ENCODE results near the gene ARL5C. TPM values are rescaled to one million over a fixed set of nuclear protein-coding genes. Genes with fewer than 3 reads are reported as not detected.

Gene ARL5C
- total RNA-seq, 1 donor from 2014 or later: not detected

DNA sequence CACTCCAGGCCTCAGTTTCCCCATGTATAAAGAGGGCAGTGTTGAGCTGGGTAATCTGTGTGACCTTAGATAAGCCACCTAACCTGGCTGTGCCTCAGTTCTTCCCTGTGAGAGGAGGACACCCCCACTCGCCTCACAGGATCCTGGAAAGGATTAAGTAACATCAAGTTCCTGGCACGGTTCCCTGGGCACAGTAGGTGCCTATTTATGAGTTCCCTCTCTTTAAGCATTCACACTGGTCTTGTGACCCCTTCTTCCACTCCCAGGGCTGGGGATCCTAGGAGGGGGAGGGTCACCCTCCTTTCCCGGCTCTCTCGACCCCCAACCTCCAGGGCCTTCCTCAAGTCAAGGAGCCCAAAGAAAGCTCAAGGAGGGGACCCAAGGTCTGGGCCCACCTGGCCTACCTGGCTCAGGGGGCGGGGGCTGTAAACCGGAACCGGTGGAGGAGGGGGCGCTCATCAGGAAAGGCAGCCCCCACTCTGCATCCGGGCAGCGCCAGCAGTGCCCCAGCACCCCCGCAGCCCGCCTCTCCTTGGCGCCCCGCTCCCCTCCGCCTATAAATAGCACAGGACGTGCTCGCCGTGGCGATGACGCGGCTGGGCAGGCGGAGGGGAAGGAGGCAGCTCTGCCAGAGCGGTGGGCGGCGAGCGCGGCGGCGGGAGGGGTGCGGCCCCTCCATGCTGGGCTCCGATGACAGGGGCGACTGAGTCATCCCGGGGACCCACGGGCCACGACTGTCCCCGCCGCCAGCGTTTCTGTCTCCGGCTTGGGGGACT is 43.5 kb upstream of the ARL5C start:
- H3K4me3 Mint-ChIP-seq: peak overlapping the region; percentile 61
- peaks cover 13% of the 10 kb centered on the region for H3K27me3 Mint-ChIP-seq
- peak; percentile 37 for ATAC-seq (ENCODE audit: low read depth)
- H3K4me1 Mint-ChIP-seq: peaks cover 36% of the 10 kb centered on the region
- DNase-seq: peak; percentile 45
- ChIA-PET CTCF (interaction anchor here (7.0 to 7.4 kb wide), 2 partner anchors 27 to 37 kb away, joined by 151 to 177 read pairs; no protein-coding TSS in a partner anchor), POLR2A (interaction anchor here (0.6 to 3.7 kb wide), 10 partner anchors 9 to 340 kb away, joined by 3 to 57 read pairs (median 4); partner anchors contain the start of genes FBXL20 and RPL19)
- intact Hi-C loops (cut with micrococcal nuclease): loop anchor here (1.0 to 10.0 kb wide), 3 partner anchors 9 to 415 kb away; partner anchors contain the start of genes PPP1R1B, RPL19 and STAC2
- H3K36me3 Mint-ChIP-seq (ENCODE audit: low read depth): peaks cover 11% of the 10 kb centered on the region
- H3K27ac Mint-ChIP-seq: no peak overlapping the region
- H3K9me3 Mint-ChIP-seq: no peaks in the 10 kb centered on the region
- TF ChIP-seq, protein P1, sequence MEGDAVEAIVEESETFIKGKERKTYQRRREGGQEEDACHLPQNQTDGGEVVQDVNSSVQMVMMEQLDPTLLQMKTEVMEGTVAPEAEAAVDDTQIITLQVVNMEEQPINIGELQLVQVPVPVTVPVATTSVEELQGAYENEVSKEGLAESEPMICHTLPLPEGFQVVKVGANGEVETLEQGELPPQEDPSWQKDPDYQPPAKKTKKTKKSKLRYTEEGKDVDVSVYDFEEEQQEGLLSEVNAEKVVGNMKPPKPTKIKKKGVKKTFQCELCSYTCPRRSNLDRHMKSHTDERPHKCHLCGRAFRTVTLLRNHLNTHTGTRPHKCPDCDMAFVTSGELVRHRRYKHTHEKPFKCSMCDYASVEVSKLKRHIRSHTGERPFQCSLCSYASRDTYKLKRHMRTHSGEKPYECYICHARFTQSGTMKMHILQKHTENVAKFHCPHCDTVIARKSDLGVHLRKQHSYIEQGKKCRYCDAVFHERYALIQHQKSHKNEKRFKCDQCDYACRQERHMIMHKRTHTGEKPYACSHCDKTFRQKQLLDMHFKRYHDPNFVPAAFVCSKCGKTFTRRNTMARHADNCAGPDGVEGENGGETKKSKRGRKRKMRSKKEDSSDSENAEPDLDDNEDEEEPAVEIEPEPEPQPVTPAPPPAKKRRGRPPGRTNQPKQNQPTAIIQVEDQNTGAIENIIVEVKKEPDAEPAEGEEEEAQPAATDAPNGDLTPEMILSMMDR (IDR thresholded peaks at IDR 0.05): no peak

DNA sequence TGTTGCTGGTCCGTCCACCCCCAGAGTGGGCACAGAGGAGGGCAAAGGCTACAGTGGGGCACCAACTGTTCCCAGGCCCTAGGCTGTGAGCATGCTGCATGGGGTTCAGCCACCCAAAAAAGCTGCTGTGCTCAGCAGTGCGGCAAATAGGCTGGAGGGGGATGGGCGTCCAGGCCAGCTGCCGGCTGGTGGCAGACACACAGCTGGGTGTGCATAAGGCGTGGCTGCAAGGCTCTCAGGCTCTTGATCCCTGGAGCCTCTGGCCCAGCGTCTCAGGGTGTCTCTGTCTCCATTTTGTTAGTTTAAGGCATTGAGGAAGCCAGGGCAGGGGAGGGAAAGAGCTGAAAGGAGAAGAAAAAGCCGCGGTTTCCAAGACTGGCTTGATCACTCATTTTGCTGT is 42.9 kb upstream of the ARL5C start:
- peaks cover 10% of the 10 kb centered on the region for H3K27me3 Mint-ChIP-seq
- H3K9me3 Mint-ChIP-seq: no peaks in the 10 kb centered on the region
- H3K4me1 Mint-ChIP-seq: peaks cover 39% of the 10 kb centered on the region
- peaks cover 17% of the 10 kb centered on the region for H3K36me3 Mint-ChIP-seq (ENCODE audit: low read depth)
- DNase-seq (peak; percentile 53), ATAC-seq (ENCODE audit: low read depth) (peak; percentile 74)
- H3K27ac Mint-ChIP-seq: peak overlapping the region; percentile 50
- TF ChIP-seq, protein P1 (IDR thresholded peaks at IDR 0.05): no peak
- ChIA-PET CTCF (interaction anchor here (0.9 to 7.4 kb wide), 3 partner anchors 28 to 44 kb away, joined by 3 to 177 read pairs (median 151); no protein-coding TSS in a partner anchor), POLR2A (interaction anchor here (0.6 to 3.7 kb wide), 7 partner anchors 9 to 252 kb away, joined by 3 to 57 read pairs (median 5); partner anchors contain the start of genes FBXL20 and RPL19)
- H3K4me3 Mint-ChIP-seq: peak overlapping the region; percentile 61
- intact Hi-C loops (cut with micrococcal nuclease): loop anchor here (1.0 to 10.0 kb wide), 3 partner anchors 9 to 416 kb away; partner anchors contain the start of genes PPP1R1B, RPL19 and STAC2

DNA sequence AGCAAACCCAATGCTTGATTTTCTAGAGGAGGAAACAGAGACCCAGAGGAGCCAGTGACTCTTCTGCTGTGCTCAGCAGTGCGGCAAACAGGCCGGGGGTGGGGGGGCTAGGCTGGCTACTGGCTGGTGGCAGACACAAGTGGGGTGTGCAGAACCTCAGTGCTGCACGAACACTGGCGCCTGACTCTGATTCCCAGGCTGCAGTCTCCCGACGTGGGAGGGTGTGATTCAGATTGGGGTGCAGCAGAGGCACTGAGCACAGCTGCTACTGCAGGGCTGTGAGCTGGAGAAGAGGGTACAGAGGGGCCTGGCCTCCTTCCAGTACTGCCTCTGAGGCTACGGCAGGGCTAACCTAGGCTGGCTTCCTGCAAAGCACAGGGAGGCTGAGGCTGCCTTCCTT is 42.2 kb upstream of the ARL5C start:
- peak; percentile 15 for ATAC-seq (ENCODE audit: low read depth)
- Mint-ChIP-seq H3K9me3 (no peaks in the 10 kb centered on the region), H3K4me3 (no peak overlapping the region), H3K4me1 (peaks cover 45% of the 10 kb centered on the region), H3K36me3 (ENCODE audit: low read depth) (peaks cover 24% of the 10 kb centered on the region), H3K27me3 (peaks cover 8% of the 10 kb centered on the region), H3K27ac (no peak overlapping the region)
- no peak for DNase-seq
- ChIA-PET CTCF (interaction anchor here (0.9 to 7.4 kb wide), 4 partner anchors 28 to 414 kb away, joined by 3 to 177 read pairs (median 78); no protein-coding TSS in a partner anchor), POLR2A (interaction anchor here (0.7 to 3.7 kb wide), 5 partner anchors 8 to 784 kb away, joined by 3 to 57 read pairs (median 4); partner anchors contain the start of gene RPL19)
- intact Hi-C loops (cut with micrococcal nuclease): loop anchor here (2.0 to 10.0 kb wide), 2 partner anchors 17 to 417 kb away; partner anchors contain the start of genes PPP1R1B and STAC2
- TF ChIP-seq, protein P1 (IDR thresholded peaks at IDR 0.05): no peak

DNA sequence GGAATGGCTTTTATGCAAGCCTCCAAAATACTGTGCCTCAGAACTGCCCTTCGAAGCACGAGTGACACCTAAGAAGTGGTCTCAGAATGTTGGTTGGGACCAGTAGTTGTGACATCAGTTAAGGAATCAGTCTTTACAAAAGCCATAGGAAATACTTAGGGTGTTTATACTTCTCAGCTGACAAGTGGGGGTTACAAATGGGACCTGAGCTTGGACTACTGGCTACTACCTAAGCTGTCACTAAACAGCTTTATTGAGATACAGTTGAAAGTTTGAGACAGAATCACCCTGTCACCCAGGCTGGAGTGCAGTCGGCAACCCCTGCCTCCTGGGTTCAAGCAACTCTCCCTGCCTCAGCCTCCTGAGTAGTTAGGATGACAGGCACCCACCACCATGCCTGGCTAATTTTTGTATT is 39.2 kb upstream of the ARL5C start:
- POLR2A ChIA-PET: interaction anchor here (0.6 to 4.1 kb wide), 4 partner anchors 13 to 259 kb away, joined by 3 to 59 read pairs (median 5); partner anchors contain the start of gene CDK12
- Mint-ChIP-seq H3K9me3 (no peaks in the 10 kb centered on the region), H3K27ac (no peak overlapping the region), H3K4me3 (no peak overlapping the region), H3K27me3 (peaks cover under 1% of the 10 kb centered on the region), H3K4me1 (peaks cover 63% of the 10 kb centered on the region), H3K36me3 (ENCODE audit: low read depth) (peaks cover 51% of the 10 kb centered on the region)
- ATAC-seq (ENCODE audit: low read depth) (no peak), DNase-seq (no peak)
- intact Hi-C loops (cut with micrococcal nuclease): loop anchor here (10.0 kb wide), 1 partner anchor 420 kb away; the partner anchor contains the start of gene PPP1R1B
- CTCF ChIA-PET: interaction anchor here (7.0 to 7.4 kb wide), 2 partner anchors 31 to 41 kb away, joined by 151 to 177 read pairs; no protein-coding TSS in a partner anchor
- TF ChIP-seq, protein P1 (IDR thresholded peaks at IDR 0.05): no peak
